Measurements from ENCODE around the gene OLA1. TPM values are rescaled to one million over a fixed set of nuclear protein-coding genes. Genes with fewer than 3 reads are reported as not detected.

The OLA1 gene
- total RNA-seq, 2 donors from 2014 or later, result 43.8 to 56.7 TPM

- H3K27ac ChIP-seq, result no peak overlapping the region
- TF ChIP-seq, protein P1, sequence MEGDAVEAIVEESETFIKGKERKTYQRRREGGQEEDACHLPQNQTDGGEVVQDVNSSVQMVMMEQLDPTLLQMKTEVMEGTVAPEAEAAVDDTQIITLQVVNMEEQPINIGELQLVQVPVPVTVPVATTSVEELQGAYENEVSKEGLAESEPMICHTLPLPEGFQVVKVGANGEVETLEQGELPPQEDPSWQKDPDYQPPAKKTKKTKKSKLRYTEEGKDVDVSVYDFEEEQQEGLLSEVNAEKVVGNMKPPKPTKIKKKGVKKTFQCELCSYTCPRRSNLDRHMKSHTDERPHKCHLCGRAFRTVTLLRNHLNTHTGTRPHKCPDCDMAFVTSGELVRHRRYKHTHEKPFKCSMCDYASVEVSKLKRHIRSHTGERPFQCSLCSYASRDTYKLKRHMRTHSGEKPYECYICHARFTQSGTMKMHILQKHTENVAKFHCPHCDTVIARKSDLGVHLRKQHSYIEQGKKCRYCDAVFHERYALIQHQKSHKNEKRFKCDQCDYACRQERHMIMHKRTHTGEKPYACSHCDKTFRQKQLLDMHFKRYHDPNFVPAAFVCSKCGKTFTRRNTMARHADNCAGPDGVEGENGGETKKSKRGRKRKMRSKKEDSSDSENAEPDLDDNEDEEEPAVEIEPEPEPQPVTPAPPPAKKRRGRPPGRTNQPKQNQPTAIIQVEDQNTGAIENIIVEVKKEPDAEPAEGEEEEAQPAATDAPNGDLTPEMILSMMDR (IDR thresholded peaks at IDR 0.05), result no peak
- no peaks in the 10 kb centered on the region for H3K9me3 ChIP-seq
- no peak for DNase-seq (ENCODE audit: low spot score)
- H3K4me3 ChIP-seq, result no peak overlapping the region
- no peaks in the 10 kb centered on the region for H3K36me3 ChIP-seq
- H3K27me3 ChIP-seq, result no peaks in the 10 kb centered on the region
- no peaks in the 10 kb centered on the region for H3K4me1 ChIP-seq
Measured at GRCh38 chr2:174090476-174090875, 157.9 kb downstream of the OLA1 start.

- TF ChIP-seq, protein P1 (IDR thresholded peaks at IDR 0.05), result no peak
- Histone ChIP-seq H3K4me3 (no peak overlapping the region), H3K4me1 (no peaks in the 10 kb centered on the region), H3K27me3 (no peaks in the 10 kb centered on the region), H3K27ac (no peak overlapping the region), H3K36me3 (no peaks in the 10 kb centered on the region), H3K9me3 (no peaks in the 10 kb centered on the region)
- DNase-seq (ENCODE audit: low spot score), result no peak
Measured at GRCh38 chr2:174088706-174089460, 159.4 kb downstream of the OLA1 start.

DNA sequence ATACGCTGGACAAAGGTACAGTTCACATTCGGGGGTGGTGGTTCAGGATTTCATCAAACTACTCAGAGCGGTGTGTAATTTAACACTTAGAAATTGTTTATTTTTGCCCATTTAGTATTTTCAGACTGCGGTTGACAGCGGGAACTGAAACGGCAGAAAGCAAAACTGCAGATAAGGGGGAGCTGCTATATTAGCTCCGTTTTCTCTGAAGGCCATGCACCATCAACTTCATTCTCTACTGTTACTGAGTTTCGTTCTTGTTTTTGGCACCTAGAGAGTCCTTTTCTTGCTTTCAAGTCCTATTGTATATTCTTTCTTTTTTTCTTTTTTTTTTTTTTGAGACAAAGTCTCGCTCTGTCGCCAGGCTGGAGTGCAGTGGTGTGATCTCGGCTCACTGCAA is 161.6 kb downstream of the OLA1 start:
- DNase-seq (ENCODE audit: low spot score), result no peak
- Histone ChIP-seq H3K4me1 (no peaks in the 10 kb centered on the region), H3K9me3 (no peaks in the 10 kb centered on the region), H3K4me3 (no peak overlapping the region), H3K36me3 (no peaks in the 10 kb centered on the region), H3K27ac (no peak overlapping the region), H3K27me3 (no peaks in the 10 kb centered on the region)
- TF ChIP-seq, protein P1 (IDR thresholded peaks at IDR 0.05), result no peak

- H3K27me3 ChIP-seq, result no peaks in the 10 kb centered on the region
- no peaks in the 10 kb centered on the region for H3K9me3 ChIP-seq
- H3K36me3 ChIP-seq, result no peaks in the 10 kb centered on the region
- no peak overlapping the region for H3K4me3 ChIP-seq
- no peak for DNase-seq (ENCODE audit: low spot score)
- no peaks in the 10 kb centered on the region for H3K4me1 ChIP-seq
- H3K27ac ChIP-seq, result no peak overlapping the region
- TF ChIP-seq, protein P1 (IDR thresholded peaks at IDR 0.05), result no peak
Measured at GRCh38 chr2:174085781-174086180, 162.6 kb downstream of the OLA1 start.

DNA sequence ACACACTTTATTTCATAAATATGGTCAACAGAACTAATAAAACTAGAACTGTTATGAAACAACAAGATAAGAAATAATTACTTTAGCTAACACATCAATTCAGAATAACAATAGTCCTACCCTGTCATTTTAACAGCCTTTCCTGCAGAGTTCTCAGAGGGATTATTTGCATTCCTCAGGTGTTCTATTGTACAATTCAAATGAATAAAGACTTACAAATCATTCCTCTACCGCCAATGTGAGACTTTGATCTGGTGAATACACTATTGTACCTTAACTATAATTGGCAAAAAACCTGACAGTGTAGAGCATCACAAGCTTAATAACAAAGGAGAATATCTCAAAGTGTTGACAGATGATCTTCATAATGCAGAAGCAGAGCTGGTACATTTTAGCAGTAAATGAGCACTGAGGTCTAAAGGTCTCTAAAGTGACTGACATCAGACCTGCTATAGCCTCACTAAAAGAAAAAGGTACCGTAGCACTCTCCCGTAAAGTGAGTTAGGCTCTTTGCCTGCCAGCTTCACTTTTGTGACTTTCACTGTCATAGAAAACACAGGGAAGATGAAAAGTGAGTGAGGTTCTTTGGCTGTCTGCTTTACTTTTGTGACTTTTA is 164.4 kb downstream of the OLA1 start:
- TF ChIP-seq, protein P1 (IDR thresholded peaks at IDR 0.05), result no peak
- Histone ChIP-seq H3K9me3 (no peaks in the 10 kb centered on the region), H3K36me3 (no peaks in the 10 kb centered on the region), H3K27me3 (no peaks in the 10 kb centered on the region), H3K4me3 (no peak overlapping the region), H3K4me1 (no peaks in the 10 kb centered on the region), H3K27ac (no peak overlapping the region)
- no peak for DNase-seq (ENCODE audit: low spot score)

All from right atrium auricular region (tissue), 2 donors.